Measurements from ENCODE around the gene COMT. TPM values are rescaled to one million over a fixed set of nuclear protein-coding genes. Genes with fewer than 3 reads are reported as not detected.

The COMT gene
- total RNA-seq, 2 experiments from 2014 or later: 11.3 to 11.4 TPM

DNA sequence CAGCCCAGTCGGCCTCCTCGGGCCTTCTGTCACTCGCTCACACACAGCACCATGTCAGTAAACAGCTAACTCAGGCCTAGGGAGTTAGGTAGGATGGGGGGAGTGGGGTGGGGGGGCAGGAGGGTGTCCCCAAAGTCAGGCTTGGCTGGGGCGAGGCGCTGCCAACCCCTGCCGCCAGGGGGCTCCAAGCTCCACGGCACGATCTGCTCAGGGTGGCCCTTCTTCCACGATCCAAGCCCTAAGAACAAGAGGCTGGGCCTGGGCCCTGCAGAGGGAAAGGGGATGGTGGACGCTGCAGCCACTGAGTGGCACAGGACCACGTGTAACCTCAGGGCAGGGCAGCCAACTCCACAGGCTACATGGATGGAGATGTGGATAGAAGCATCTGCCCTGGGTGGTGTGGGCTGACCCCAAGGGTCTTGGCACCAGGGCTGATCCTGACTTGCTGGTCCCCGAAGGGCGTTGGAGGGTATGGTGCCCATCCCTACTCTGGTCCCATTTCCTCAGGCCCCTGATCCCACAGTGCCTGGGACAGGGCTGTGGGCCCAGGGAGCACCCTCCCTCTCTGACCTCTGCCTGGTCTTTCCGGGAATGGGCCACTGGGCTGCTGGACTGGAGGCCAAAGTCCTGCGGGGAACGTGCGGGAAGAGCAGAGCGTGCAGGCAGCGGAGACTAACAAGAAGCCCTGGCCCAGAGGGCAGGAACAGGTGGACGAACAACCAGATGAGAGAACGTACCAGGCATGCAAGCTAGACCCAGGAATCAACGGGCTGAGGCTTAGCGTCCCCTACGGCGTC lies 29.1 kb downstream of the COMT start:
- no peak overlapping the region for H3K27ac Mint-ChIP-seq
- CTCF ChIA-PET: interaction anchor here (0.7 to 2.4 kb wide), 7 partner anchors 42 to 164 kb away, joined by 3 to 22 read pairs (median 3); no protein-coding TSS in a partner anchor
- DNase-seq (peak; percentile 59 to 85 (median 76)), ATAC-seq (ENCODE audit: poor library complexity) (peak; percentile 87)
- intact Hi-C loops (cut with DNase I, micrococcal nuclease): loop anchor here (1.0 to 5.0 kb wide), 5 partner anchors 43 to 315 kb away; no protein-coding TSS in a partner anchor
- Histone ChIP-seq H3K4me3 (ENCODE audit: low read length) (no peak overlapping the region), H3K9me3 (ENCODE audit: control insufficient read depth in 1 of 2, insufficient read depth in 1 of 2, low read length in 2 of 2) (no peaks in the 10 kb centered on the region), H3K27ac (ENCODE audit: low read depth in 1 of 2, low read length in 2 of 2) (no peak overlapping the region), H3K27me3 (ENCODE audit: control insufficient read depth in 1 of 2, insufficient read depth in 2 of 2, low read length in 2 of 2) (no peaks in the 10 kb centered on the region), H3K4me1 (ENCODE audit: insufficient read depth, low read length) (peaks cover 18% of the 10 kb centered on the region), H3K36me3 (ENCODE audit: insufficient read depth, low read length) (peaks cover 12% of the 10 kb centered on the region)
- H3K36me3 Mint-ChIP-seq (ENCODE audit: low read depth): peaks cover 5% of the 10 kb centered on the region
- POLR2A ChIA-PET: interaction anchor here (0.7 to 2.0 kb wide), 5 partner anchors 29 to 160 kb away, joined by 4 to 6 read pairs (median 5); partner anchors contain the start of genes COMT, TANGO2, TRMT2A and TXNRD2
- TF ChIP-seq, protein P1, sequence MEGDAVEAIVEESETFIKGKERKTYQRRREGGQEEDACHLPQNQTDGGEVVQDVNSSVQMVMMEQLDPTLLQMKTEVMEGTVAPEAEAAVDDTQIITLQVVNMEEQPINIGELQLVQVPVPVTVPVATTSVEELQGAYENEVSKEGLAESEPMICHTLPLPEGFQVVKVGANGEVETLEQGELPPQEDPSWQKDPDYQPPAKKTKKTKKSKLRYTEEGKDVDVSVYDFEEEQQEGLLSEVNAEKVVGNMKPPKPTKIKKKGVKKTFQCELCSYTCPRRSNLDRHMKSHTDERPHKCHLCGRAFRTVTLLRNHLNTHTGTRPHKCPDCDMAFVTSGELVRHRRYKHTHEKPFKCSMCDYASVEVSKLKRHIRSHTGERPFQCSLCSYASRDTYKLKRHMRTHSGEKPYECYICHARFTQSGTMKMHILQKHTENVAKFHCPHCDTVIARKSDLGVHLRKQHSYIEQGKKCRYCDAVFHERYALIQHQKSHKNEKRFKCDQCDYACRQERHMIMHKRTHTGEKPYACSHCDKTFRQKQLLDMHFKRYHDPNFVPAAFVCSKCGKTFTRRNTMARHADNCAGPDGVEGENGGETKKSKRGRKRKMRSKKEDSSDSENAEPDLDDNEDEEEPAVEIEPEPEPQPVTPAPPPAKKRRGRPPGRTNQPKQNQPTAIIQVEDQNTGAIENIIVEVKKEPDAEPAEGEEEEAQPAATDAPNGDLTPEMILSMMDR (IDR thresholded peaks at IDR 0.05): peak; percentile 90
- H3K9me3 Mint-ChIP-seq: no peaks in the 10 kb centered on the region
- peaks cover 16% of the 10 kb centered on the region for H3K4me1 Mint-ChIP-seq (ENCODE audit: low read depth)
- no peak overlapping the region for H3K4me3 Mint-ChIP-seq
- H3K27me3 Mint-ChIP-seq: no peaks in the 10 kb centered on the region

- intact Hi-C loops (cut with DNase I, micrococcal nuclease): loop anchor here (5.0 kb wide), 2 partner anchors 56 to 141 kb away; no protein-coding TSS in a partner anchor
- peak; percentile 45 for ATAC-seq (ENCODE audit: poor library complexity)
- peak in 3 of 14 experiments; percentile 24 to 37 (median 32) for DNase-seq
- Mint-ChIP-seq H3K9me3 (no peaks in the 10 kb centered on the region), H3K27me3 (no peaks in the 10 kb centered on the region), H3K4me3 (no peak overlapping the region), H3K4me1 (ENCODE audit: low read depth) (peaks cover 16% of the 10 kb centered on the region), H3K27ac (no peak overlapping the region), H3K36me3 (ENCODE audit: low read depth) (peaks cover 5% of the 10 kb centered on the region)
- POLR2A ChIA-PET: interaction anchor here (1.4 to 2.0 kb wide), 4 partner anchors 29 to 157 kb away, joined by 4 to 6 read pairs (median 5); partner anchors contain the start of genes COMT, TANGO2, TRMT2A and TXNRD2
- Histone ChIP-seq H3K36me3 (ENCODE audit: insufficient read depth, low read length) (peaks cover 12% of the 10 kb centered on the region), H3K4me3 (ENCODE audit: low read length) (no peak overlapping the region), H3K9me3 (ENCODE audit: control insufficient read depth in 1 of 2, insufficient read depth in 1 of 2, low read length in 2 of 2) (no peaks in the 10 kb centered on the region), H3K27ac (ENCODE audit: low read depth in 1 of 2, low read length in 2 of 2) (no peak overlapping the region), H3K27me3 (ENCODE audit: control insufficient read depth in 1 of 2, insufficient read depth in 2 of 2, low read length in 2 of 2) (no peaks in the 10 kb centered on the region), H3K4me1 (ENCODE audit: insufficient read depth, low read length) (peaks cover 18% of the 10 kb centered on the region)
- TF ChIP-seq, protein P1 (IDR thresholded peaks at IDR 0.05): no peak
- CTCF ChIA-PET: interaction anchor here (1.3 to 2.4 kb wide), 3 partner anchors 41 to 164 kb away, joined by 3 to 22 read pairs (median 5); no protein-coding TSS in a partner anchor
Measured at GRCh38 chr22:19971276-19972124, 29.9 kb downstream of the COMT start.

DNA sequence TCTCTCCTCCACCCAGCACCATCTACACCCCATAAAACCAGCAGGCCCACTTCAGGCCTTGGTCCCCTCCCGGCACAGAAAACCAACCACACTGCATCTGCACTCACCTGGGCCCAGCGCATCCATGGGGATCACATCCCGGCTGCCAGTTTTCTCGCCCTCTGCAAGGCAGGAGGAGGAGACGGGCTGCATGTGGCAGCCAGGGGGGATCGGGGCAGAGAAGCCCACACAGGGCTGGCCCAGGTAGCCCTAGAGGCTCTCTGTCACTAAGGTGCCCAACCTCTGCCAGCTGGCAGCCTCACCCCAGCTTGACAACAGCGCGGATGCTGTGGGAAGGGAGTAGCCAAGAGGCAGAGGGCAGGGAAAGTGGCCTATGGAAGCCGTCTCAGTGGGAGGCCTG lies 30.7 kb downstream of the COMT start:
- Histone ChIP-seq H3K9me3 (ENCODE audit: control insufficient read depth in 1 of 2, insufficient read depth in 1 of 2, low read length in 2 of 2) (no peaks in the 10 kb centered on the region), H3K36me3 (ENCODE audit: insufficient read depth, low read length) (peaks cover 10% of the 10 kb centered on the region), H3K4me3 (ENCODE audit: low read length) (no peak overlapping the region), H3K27ac (ENCODE audit: low read depth in 1 of 2, low read length in 2 of 2) (no peak overlapping the region), H3K27me3 (ENCODE audit: control insufficient read depth in 1 of 2, insufficient read depth in 2 of 2, low read length in 2 of 2) (no peaks in the 10 kb centered on the region), H3K4me1 (ENCODE audit: insufficient read depth, low read length) (peaks cover 18% of the 10 kb centered on the region)
- ChIA-PET POLR2A (no interaction called here), CTCF (interaction anchor here (2.4 kb wide), 1 partner anchor 157 kb away, joined by 22 read pairs; no protein-coding TSS in a partner anchor)
- TF ChIP-seq, protein P1 (IDR thresholded peaks at IDR 0.05): no peak
- Mint-ChIP-seq H3K4me1 (ENCODE audit: low read depth) (peaks cover 16% of the 10 kb centered on the region), H3K27me3 (no peaks in the 10 kb centered on the region), H3K36me3 (ENCODE audit: low read depth) (peaks cover 5% of the 10 kb centered on the region), H3K27ac (no peak overlapping the region), H3K4me3 (no peak overlapping the region), H3K9me3 (no peaks in the 10 kb centered on the region)
- intact Hi-C loops (cut with DNase I, micrococcal nuclease): loop anchor here (5.0 kb wide), 2 partner anchors 55 to 140 kb away; no protein-coding TSS in a partner anchor
- DNase-seq: no peak
- no peak for ATAC-seq (ENCODE audit: poor library complexity)

All from CD4-positive, alpha-beta T cell (primary cell).